Heart right ventricle (tissue), 16 donors: ENCODE measurements around the gene ATAT1. TPM values are rescaled to one million over a fixed set of nuclear protein-coding genes. Genes with fewer than 3 reads are reported as not detected.

Experiments
- ATAC-seq, 8 donors: fragments of 200-7000 bp; cut with Tn5 transposase; one replicate each; pipeline ENCODE4 v1.9.1; 2020; ENCODE audit warnings: mild to moderate bottlenecking in 8 of 8, moderate library complexity in 8 of 8, moderate number of reproducible peaks in 1 of 8
- DNase-seq, 2 donors: peaks; one replicate each; pipeline ENCODE4 v3.0.0-alpha.2; 2020
- H3K27ac ChIP-seq, 10 donors: fragments of 200-600 bp; sonication (generic) in 2 of 10; one replicate each; pipeline versions ENCODE4 v1.5.0 to v1.8.0; 2020 to 2022; ENCODE audit warnings: mild to moderate bottlenecking in 3 of 10
- H3K27me3 ChIP-seq, 7 donors: fragments of 200-600 bp; one replicate each; pipeline ENCODE4 v1.8.0; 2021 to 2022; ENCODE audit warnings: mild to moderate bottlenecking in 2 of 7
- H3K36me3 ChIP-seq, 9 donors: fragments of 200-600 bp; sonication (generic) in 1 of 9; one replicate each; pipeline versions ENCODE4 v1.5.0 to v1.8.0; 2020 to 2022; ENCODE audit warnings: mild to moderate bottlenecking in 2 of 9
- H3K4me1 ChIP-seq, 9 donors: fragments of 200-600 bp; sonication (generic) in 1 of 9; one replicate each; pipeline versions ENCODE4 v1.5.0 to v1.8.0; 2020 to 2022; ENCODE audit warnings: mild to moderate bottlenecking in 4 of 9
- H3K4me3 ChIP-seq, 10 donors: fragments of 200-600 bp; sonication (generic) in 2 of 10; one replicate each; pipeline versions ENCODE4 v1.5.0 to v1.8.0; 2020 to 2022; ENCODE audit warnings: mild to moderate bottlenecking in 7 of 10, moderate library complexity in 2 of 10
- H3K9me3 ChIP-seq, 11 donors: fragments of 200-600 bp in 10 of 11; sonication (generic) in 2 of 11; one replicate each; pipeline versions ENCODE4 v1.5.0 to v1.8.0; 2013 to 2022; ENCODE audit warnings: mild to moderate bottlenecking in 2 of 11, control low read depth in 1 of 11, moderate library complexity in 1 of 11
- CTCF ChIP-seq, 9 donors: fragments of 200-600 bp; sonication (generic) in 2 of 9; IDR thresholded peaks; one replicate each; pipeline versions ENCODE4 v1.5.0 to v1.8.0; 2021 to 2022; ENCODE audit warnings: antibody characterized with exemption in 9 of 9, mild to moderate bottlenecking in 5 of 9, moderate library complexity in 1 of 9
- WGBS, 2 donors: extraction: QIAGEN DNeasy Blood & Tissue Kit; methylation state at CpG; one replicate each; pipeline ENCODE4 v1.1.7; 2013; ENCODE audit warnings: inconsistent platforms in 1 of 2; 5-methylcytosine and 5-hydroxymethylcytosine counted together
- intact Hi-C, 10 donors: fragments of 100-400 bp; cut with DNase I; formaldehyde crosslinking; loops; one replicate each; pipeline versions ENCODE4 v1.11.1 to v1.14.2; 2022
- polyA plus RNA-seq, 2 donors: library from polyadenylated mRNA; stranded (reverse); fragments of 200-250 nt; gene quantifications; one replicate each; pipeline ENCODE4 v1.2.3, GENCODE V29; 2013
- total RNA-seq, 10 donors: library from RNA; stranded (reverse); fragmentation: NEBNext Ultra II Directional in 3 of 10; extraction: Animal tissue kit (Norgen Biotek cat#: 25700) in 3 of 10; gene quantifications; one replicate each; pipeline versions ENCODE4 v1.2.1 to v1.2.4, GENCODE V29; 2021 to 2023
- donor health status: Arrhythmogenic right ventricular cardiomyopathy.
- donor health status: ischemic (EF 13 %, LVEDD 7.1; RV severe dilation, severe dysfunction).
- donor health status: healthy with polysubstance abuse.
- donor health status: DM: no; HTN: yes; CAD: no.
- donor health status: DM: no; HTN: no; CAD: no.
- donor health status: ischemic (EF 25% LVEDD 6.9; RV normal size, moderate dysfunction).
- donor health status: ischemic (EF 25% LVEDD 5.7; RV mildly dilated, moderate dysfunction).
- donor health status: healthy.
- donor health status: DM: yes; HTN: yes; CAD: no.
- donor health status: Ischemic cardiomyopathy.
- donor health status: ischemic (EF 35%, LVEDD 5.7; RV mildly dilated, moderate dysfunction).
- donor health status: nonischemic (EF 11% LVEDD 7.7; RV severe dilation, severe dysfunction).
- donor health status: DM: yes; HTN: yes; CAD: no.
- donor health status: PGD.
- donor health status: ischemic (EF 29% LVEDD 5.4; RV normal size, mild dysfunction).
- donor health status: nonischemic (EF 23%, LVEDD 6.1; RV moderate dilation, normal function).

Gene ATAT1
- total and polyA plus RNA-seq, 12 donors: 1.8 to 4.6 (median 2.9) TPM

- TF ChIP-seq CTCF (IDR thresholded peaks at IDR 0.05): no peak
- no peak for DNase-seq
- 50 to 54% methylated on average over 4 of the region's 4 CpGs for WGBS, 2 donors
- intact Hi-C loops: loop anchor here in 4 of 10 donors (2.0 to 10.0 kb wide), 4 partner anchors 41 to 203 kb away; partner anchors contain the start of gene DDR1 (in 1 of the 4)
- H3K9me3 ChIP-seq: no peaks in the 10 kb centered on the region
- ATAC-seq: no peak
- peaks cover 0 to 57% (median 24%) of the 10 kb centered on the region in 9 donors for H3K36me3 ChIP-seq
- H3K4me3 ChIP-seq: peak overlapping the region in 9 of 10 donors; percentile 8 to 87 (median 75)
- no peaks in the 10 kb centered on the region for H3K27me3 ChIP-seq
- peak overlapping the region; percentile 94 to 100 (median 98) for H3K27ac ChIP-seq
- peaks cover 21 to 78% (median 54%) of the 10 kb centered on the region in 9 donors for H3K4me1 ChIP-seq
Measured at GRCh38 chr6:30681766-30682142, 55.1 kb downstream of the ATAT1 start.

GRCh38 chr6:30682143-30683117 is 55.8 kb downstream of the ATAT1 start:
- H3K36me3 ChIP-seq: peaks cover 0 to 51% (median 17%) of the 10 kb centered on the region in 9 donors
- peaks cover 21 to 78% (median 54%) of the 10 kb centered on the region in 9 donors for H3K4me1 ChIP-seq
- no peak for TF ChIP-seq CTCF (IDR thresholded peaks at IDR 0.05)
- H3K27me3 ChIP-seq: no peaks in the 10 kb centered on the region
- peak overlapping the region; percentile 44 to 90 (median 80) for H3K4me3 ChIP-seq
- DNase-seq: peak; percentile 82 to 87
- H3K9me3 ChIP-seq: no peaks in the 10 kb centered on the region
- ATAC-seq: peak; percentile 19 to 64 (median 41)
- H3K27ac ChIP-seq: peak overlapping the region; percentile 94 to 100 (median 98)
- intact Hi-C loops: loop anchor here in 3 of 10 donors (5.0 to 10.0 kb wide), 3 partner anchors 140 to 202 kb away; partner anchors contain the start of gene DDR1 (in 1 of the 3)
- 12 to 24% methylated on average over 11 of the region's 11 CpGs for WGBS, 2 donors

GRCh38 chr6:30683183-30683979 is 56.7 kb downstream of the ATAT1 start:
- H3K27me3 ChIP-seq: no peaks in the 10 kb centered on the region
- no peak for TF ChIP-seq CTCF (IDR thresholded peaks at IDR 0.05)
- 17 to 44% methylated on average over 7 of the region's 7 CpGs for WGBS, 2 donors
- H3K4me1 ChIP-seq: peaks cover 21 to 88% (median 64%) of the 10 kb centered on the region in 9 donors
- peaks cover 0 to 41% (median 9%) of the 10 kb centered on the region in 9 donors for H3K36me3 ChIP-seq
- intact Hi-C loops: loop anchor here in 3 of 10 donors (5.0 to 10.0 kb wide), 3 partner anchors 139 to 201 kb away; partner anchors contain the start of gene DDR1 (in 1 of the 3)
- no peak for ATAC-seq
- peak overlapping the region; percentile 94 to 100 (median 98) for H3K27ac ChIP-seq
- H3K4me3 ChIP-seq: peak overlapping the region; percentile 44 to 90 (median 80)
- no peaks in the 10 kb centered on the region for H3K9me3 ChIP-seq
- DNase-seq: peak; percentile 48 to 55

DNA sequence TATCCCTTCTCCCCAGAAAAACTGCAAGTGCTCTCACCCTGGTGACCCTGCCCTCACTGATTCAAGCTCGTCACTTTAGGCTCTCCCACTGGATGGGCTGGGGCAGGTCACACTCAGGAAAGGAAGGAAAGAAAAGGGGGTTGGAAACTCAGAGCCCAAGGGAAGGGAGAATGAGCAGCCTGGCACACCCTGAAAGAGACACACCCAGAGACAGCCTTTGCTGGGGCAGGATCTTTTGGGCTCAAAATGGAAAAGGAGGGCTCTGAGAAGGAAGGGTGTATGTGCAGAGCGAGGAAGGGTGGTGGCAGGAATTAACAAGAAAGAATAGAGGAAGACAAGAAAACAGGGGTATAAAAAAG is 57.3 kb downstream of the ATAT1 start:
- peak overlapping the region; percentile 94 to 100 (median 98) for H3K27ac ChIP-seq
- peaks cover 0 to 35% (median 3%) of the 10 kb centered on the region in 9 donors for H3K36me3 ChIP-seq
- H3K27me3 ChIP-seq: no peaks in the 10 kb centered on the region
- H3K9me3 ChIP-seq: no peaks in the 10 kb centered on the region
- intact Hi-C loops: loop anchor here in 3 of 10 donors (5.0 to 10.0 kb wide), 3 partner anchors 138 to 201 kb away; partner anchors contain the start of gene DDR1 (in 1 of the 3)
- WGBS, 2 donors: 29 to 32% methylated on average over 2 of the region's 2 CpGs
- ATAC-seq (no peak), DNase-seq (no peak)
- no peak for TF ChIP-seq CTCF (IDR thresholded peaks at IDR 0.05)
- H3K4me1 ChIP-seq: peaks cover 21 to 88% (median 66%) of the 10 kb centered on the region in 9 donors
- H3K4me3 ChIP-seq: peak overlapping the region; percentile 44 to 90 (median 80)
